ENCODE data around the gene ZCCHC7. TPM values are rescaled to one million over a fixed set of nuclear protein-coding genes. Genes with fewer than 3 reads are reported as not detected.

Gene ZCCHC7
- total and polyA plus RNA-seq, 9 of the 15 experiments (the other 6 are each of a cell fraction or from before 2014, with no cell fraction given): 34.1 to 68.9 (median 48.8) TPM

GRCh38 chr9:37198831-37199230, 78.5 kb downstream of the ZCCHC7 start (continued):
- TF ChIP-seq, protein P1, sequence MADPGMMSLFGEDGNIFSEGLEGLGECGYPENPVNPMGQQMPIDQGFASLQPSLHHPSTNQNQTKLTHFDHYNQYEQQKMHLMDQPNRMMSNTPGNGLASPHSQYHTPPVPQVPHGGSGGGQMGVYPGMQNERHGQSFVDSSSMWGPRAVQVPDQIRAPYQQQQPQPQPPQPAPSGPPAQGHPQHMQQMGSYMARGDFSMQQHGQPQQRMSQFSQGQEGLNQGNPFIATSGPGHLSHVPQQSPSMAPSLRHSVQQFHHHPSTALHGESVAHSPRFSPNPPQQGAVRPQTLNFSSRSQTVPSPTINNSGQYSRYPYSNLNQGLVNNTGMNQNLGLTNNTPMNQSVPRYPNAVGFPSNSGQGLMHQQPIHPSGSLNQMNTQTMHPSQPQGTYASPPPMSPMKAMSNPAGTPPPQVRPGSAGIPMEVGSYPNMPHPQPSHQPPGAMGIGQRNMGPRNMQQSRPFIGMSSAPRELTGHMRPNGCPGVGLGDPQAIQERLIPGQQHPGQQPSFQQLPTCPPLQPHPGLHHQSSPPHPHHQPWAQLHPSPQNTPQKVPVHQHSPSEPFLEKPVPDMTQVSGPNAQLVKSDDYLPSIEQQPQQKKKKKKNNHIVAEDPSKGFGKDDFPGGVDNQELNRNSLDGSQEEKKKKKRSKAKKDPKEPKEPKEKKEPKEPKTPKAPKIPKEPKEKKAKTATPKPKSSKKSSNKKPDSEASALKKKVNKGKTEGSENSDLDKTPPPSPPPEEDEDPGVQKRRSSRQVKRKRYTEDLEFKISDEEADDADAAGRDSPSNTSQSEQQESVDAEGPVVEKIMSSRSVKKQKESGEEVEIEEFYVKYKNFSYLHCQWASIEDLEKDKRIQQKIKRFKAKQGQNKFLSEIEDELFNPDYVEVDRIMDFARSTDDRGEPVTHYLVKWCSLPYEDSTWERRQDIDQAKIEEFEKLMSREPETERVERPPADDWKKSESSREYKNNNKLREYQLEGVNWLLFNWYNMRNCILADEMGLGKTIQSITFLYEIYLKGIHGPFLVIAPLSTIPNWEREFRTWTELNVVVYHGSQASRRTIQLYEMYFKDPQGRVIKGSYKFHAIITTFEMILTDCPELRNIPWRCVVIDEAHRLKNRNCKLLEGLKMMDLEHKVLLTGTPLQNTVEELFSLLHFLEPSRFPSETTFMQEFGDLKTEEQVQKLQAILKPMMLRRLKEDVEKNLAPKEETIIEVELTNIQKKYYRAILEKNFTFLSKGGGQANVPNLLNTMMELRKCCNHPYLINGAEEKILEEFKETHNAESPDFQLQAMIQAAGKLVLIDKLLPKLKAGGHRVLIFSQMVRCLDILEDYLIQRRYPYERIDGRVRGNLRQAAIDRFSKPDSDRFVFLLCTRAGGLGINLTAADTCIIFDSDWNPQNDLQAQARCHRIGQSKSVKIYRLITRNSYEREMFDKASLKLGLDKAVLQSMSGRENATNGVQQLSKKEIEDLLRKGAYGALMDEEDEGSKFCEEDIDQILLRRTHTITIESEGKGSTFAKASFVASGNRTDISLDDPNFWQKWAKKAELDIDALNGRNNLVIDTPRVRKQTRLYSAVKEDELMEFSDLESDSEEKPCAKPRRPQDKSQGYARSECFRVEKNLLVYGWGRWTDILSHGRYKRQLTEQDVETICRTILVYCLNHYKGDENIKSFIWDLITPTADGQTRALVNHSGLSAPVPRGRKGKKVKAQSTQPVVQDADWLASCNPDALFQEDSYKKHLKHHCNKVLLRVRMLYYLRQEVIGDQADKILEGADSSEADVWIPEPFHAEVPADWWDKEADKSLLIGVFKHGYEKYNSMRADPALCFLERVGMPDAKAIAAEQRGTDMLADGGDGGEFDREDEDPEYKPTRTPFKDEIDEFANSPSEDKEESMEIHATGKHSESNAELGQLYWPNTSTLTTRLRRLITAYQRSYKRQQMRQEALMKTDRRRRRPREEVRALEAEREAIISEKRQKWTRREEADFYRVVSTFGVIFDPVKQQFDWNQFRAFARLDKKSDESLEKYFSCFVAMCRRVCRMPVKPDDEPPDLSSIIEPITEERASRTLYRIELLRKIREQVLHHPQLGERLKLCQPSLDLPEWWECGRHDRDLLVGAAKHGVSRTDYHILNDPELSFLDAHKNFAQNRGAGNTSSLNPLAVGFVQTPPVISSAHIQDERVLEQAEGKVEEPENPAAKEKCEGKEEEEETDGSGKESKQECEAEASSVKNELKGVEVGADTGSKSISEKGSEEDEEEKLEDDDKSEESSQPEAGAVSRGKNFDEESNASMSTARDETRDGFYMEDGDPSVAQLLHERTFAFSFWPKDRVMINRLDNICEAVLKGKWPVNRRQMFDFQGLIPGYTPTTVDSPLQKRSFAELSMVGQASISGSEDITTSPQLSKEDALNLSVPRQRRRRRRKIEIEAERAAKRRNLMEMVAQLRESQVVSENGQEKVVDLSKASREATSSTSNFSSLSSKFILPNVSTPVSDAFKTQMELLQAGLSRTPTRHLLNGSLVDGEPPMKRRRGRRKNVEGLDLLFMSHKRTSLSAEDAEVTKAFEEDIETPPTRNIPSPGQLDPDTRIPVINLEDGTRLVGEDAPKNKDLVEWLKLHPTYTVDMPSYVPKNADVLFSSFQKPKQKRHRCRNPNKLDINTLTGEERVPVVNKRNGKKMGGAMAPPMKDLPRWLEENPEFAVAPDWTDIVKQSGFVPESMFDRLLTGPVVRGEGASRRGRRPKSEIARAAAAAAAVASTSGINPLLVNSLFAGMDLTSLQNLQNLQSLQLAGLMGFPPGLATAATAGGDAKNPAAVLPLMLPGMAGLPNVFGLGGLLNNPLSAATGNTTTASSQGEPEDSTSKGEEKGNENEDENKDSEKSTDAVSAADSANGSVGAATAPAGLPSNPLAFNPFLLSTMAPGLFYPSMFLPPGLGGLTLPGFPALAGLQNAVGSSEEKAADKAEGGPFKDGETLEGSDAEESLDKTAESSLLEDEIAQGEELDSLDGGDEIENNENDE (IDR thresholded peaks at IDR 0.05; ENCODE audit: low read depth, low read length): no peak
- TF ChIP-seq, protein P2, sequence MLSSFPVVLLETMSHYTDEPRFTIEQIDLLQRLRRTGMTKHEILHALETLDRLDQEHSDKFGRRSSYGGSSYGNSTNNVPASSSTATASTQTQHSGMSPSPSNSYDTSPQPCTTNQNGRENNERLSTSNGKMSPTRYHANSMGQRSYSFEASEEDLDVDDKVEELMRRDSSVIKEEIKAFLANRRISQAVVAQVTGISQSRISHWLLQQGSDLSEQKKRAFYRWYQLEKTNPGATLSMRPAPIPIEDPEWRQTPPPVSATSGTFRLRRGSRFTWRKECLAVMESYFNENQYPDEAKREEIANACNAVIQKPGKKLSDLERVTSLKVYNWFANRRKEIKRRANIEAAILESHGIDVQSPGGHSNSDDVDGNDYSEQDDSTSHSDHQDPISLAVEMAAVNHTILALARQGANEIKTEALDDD (IDR thresholded peaks at IDR 0.05): peak; percentile 57; the same call in 1 of the 2 replicates
- TF ChIP-seq POLR2AphosphoS5 (IDR thresholded peaks at IDR 0.05; ENCODE audit: control insufficient read depth, insufficient read depth, low read depth, low read length): no peak
